NB4 (cell line): ENCODE measurements around the gene KCTD4.

Experiments used
- DNase-seq: peaks from one replicate; pipeline ENCODE4 v3.0.0; 2010; ENCODE audit warnings: low read depth
- H3K4me3 ChIP-seq: one replicate; pipeline ENCODE4 v1.5.1; 2011; ENCODE audit warnings: mild to moderate bottlenecking, low read depth, low read length, moderate library complexity
- CTCF ChIP-seq: IDR thresholded peaks from one replicate; pipeline ENCODE4 v1.5.1; 2012; ENCODE audit warnings: low read depth, low read length
- MAX ChIP-seq: IDR thresholded peaks from 2 replicates; pipeline ENCODE4 v1.6.1; 2011; ENCODE audit warnings: low read depth, low read length
- MYC ChIP-seq: IDR thresholded peaks from 2 replicates; pipeline ENCODE4 v1.6.1; 2011; ENCODE audit warnings: low read depth, low read length
- POLR2A ChIP-seq: IDR thresholded peaks from 2 replicates; pipeline ENCODE4 v1.6.1; 2011; ENCODE audit warnings: mild to moderate bottlenecking; ENCODE audit not compliant: insufficient read length; ENCODE audit errors: extremely low read depth

Gene KCTD4

GRCh38 chr13:45220403-45220802, 19.6 kb upstream of the KCTD4 start:
- H3K4me3 ChIP-seq: no peak overlapping the region
- TF ChIP-seq MYC (no peak), MAX (no peak), CTCF (no peak), POLR2A (no peak)
- DNase-seq: no peak

- H3K4me3 ChIP-seq: no peak overlapping the region
- TF ChIP-seq MYC: no peak
- TF ChIP-seq POLR2A: no peak
- TF ChIP-seq MAX: no peak
- no peak for TF ChIP-seq CTCF
- DNase-seq: peak; percentile 55
These were observed 19.1 kb upstream of the KCTD4 start for GRCh38 chr13:45219938-45220375.

GRCh38 chr13:45219123-45219891, 18.5 kb upstream of the KCTD4 start:
- H3K4me3 ChIP-seq: no peak overlapping the region
- no peak for DNase-seq
- no peak for TF ChIP-seq MYC

GRCh38 chr13:45218689-45219088, 17.8 kb upstream of the KCTD4 start:
- no peak for TF ChIP-seq CTCF
- no peak for TF ChIP-seq MYC
- TF ChIP-seq MAX: no peak
- no peak for TF ChIP-seq POLR2A
- no peak overlapping the region for H3K4me3 ChIP-seq
- no peak for DNase-seq

GRCh38 chr13:45216193-45216592, 15.3 kb upstream of the KCTD4 start:
- H3K4me3 ChIP-seq: no peak overlapping the region
- TF ChIP-seq CTCF (no peak), MYC (no peak), POLR2A (no peak)
- no peak for DNase-seq

GRCh38 chr13:45215392-45216077, 14.7 kb upstream of the KCTD4 start:
- H3K4me3 ChIP-seq: no peak overlapping the region
- no peak for DNase-seq
- TF ChIP-seq MYC: no peak
- no peak for TF ChIP-seq MAX
- no peak for TF ChIP-seq CTCF
